AG04450 (cell line): Measurements from ENCODE around the gene ABHD12B. TPM values are rescaled to one million over a fixed set of nuclear protein-coding genes. Genes with fewer than 3 reads are reported as not detected.

Experiments used
- CTCF ChIA-PET: fragments of 300-600, 350-600 bp; formaldehyde crosslinking; extraction: SDS; loops from one replicate; lab custom pipeline; 2022; ENCODE audit warnings: antibody characterized with exemption, inconsistent platforms; lab: Charles Lee
- POLR2A ChIA-PET: fragments of 350-600 bp; formaldehyde crosslinking; extraction: SDS; loops from one replicate; lab custom pipeline; 2021; ENCODE audit warnings: antibody characterized with exemption, inconsistent platforms; lab: Yijun Ruan, JAX
- DNase-seq: peaks from one replicate; pipeline ENCODE4 v3.0.0-alpha.2; 2011; ENCODE audit warnings: low read depth, low spot score
- H3K27ac ChIP-seq: one replicate; pipeline ENCODE4 v1.5.1; 2012; ENCODE audit warnings: low read depth, low read length, control low read depth
- H3K27me3 ChIP-seq: one replicate; pipeline ENCODE4 v1.6.0; 2012; ENCODE audit warnings: low read length; ENCODE audit not compliant: control insufficient read depth, insufficient read depth
- H3K4me3 ChIP-seq: 2 replicates; pipeline ENCODE4 v1.5.1; 2011; ENCODE audit warnings: mild to moderate bottlenecking, low read depth, low read length, control low read depth
- H3K9me3 ChIP-seq: 2 replicates; pipeline ENCODE4 v1.5.1; 2012; ENCODE audit warnings: low read length; ENCODE audit not compliant: control insufficient read depth, insufficient read depth
- CTCF ChIP-seq: IDR thresholded peaks from 2 replicates; pipeline ENCODE4 v1.5.1; 2011; ENCODE audit warnings: low read depth, low read length, control low read depth, inconsistent platforms
- polyA plus RNA-seq: library from polyadenylated mRNA; depleted of rRNA; stranded (reverse); fragments of >200 nt; gene quantifications from 2 replicates; pipeline ENCODE4 v1.2.3, GENCODE V29; 2011

Gene ABHD12B
- polyA plus RNA-seq, 1 experiment = 0.32 TPM

DNA sequence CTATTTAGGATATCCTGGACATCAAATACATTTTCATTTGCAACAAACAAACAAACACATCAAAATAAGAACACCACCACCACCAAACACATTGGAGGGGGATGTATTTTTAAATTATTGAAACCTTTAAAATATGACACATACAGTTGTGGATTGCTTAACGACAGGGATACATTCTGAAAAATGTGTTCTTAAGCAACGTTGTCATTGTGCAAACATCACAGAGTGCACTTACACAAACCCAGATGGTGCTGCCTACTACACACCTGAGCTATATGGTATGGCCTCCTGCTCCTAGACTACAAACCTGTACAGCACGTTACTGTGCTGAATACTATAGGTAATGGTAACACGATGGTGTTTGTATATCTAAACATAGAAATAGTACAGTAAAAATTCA, 53.0 kb downstream of the ABHD12B start:
- ChIA-PET CTCF (no interaction called here), POLR2A (no interaction called here)
- H3K27me3 ChIP-seq = no peaks in the 10 kb centered on the region
- TF ChIP-seq CTCF = no peak
- DNase-seq = no peak
- H3K27ac ChIP-seq = no peak overlapping the region
- no peaks in the 10 kb centered on the region for H3K9me3 ChIP-seq
- H3K4me3 ChIP-seq = no peak overlapping the region

GRCh38 chr14:50926851-50927386, 55.1 kb downstream of the ABHD12B start:
- CTCF ChIA-PET = no interaction called here
- POLR2A ChIA-PET = no interaction called here
- TF ChIP-seq CTCF = no peak
- no peaks in the 10 kb centered on the region for H3K27me3 ChIP-seq
- no peaks in the 10 kb centered on the region for H3K9me3 ChIP-seq
- no peak overlapping the region for H3K4me3 ChIP-seq
- no peak overlapping the region for H3K27ac ChIP-seq
- no peak for DNase-seq

GRCh38 chr14:50928002-50928635, 56.3 kb downstream of the ABHD12B start:
- DNase-seq = no peak

GRCh38 chr14:50929506-50929905, 57.7 kb downstream of the ABHD12B start:
- POLR2A ChIA-PET = no interaction called here
- Histone ChIP-seq H3K4me3 (no peak overlapping the region), H3K27ac (no peak overlapping the region), H3K27me3 (no peaks in the 10 kb centered on the region), H3K9me3 (no peaks in the 10 kb centered on the region)
- CTCF ChIA-PET = no interaction called here
- no peak for TF ChIP-seq CTCF
- no peak for DNase-seq

More at GRCh38 chr14:50928002-50928635, 56.3 kb downstream of the ABHD12B start:
- TF ChIP-seq CTCF = no peak
- no peaks in the 10 kb centered on the region for H3K9me3 ChIP-seq
- H3K27ac ChIP-seq = no peak overlapping the region
- CTCF ChIA-PET = no interaction called here
- POLR2A ChIA-PET = no interaction called here
- no peaks in the 10 kb centered on the region for H3K27me3 ChIP-seq
- H3K4me3 ChIP-seq = no peak overlapping the region

DNA sequence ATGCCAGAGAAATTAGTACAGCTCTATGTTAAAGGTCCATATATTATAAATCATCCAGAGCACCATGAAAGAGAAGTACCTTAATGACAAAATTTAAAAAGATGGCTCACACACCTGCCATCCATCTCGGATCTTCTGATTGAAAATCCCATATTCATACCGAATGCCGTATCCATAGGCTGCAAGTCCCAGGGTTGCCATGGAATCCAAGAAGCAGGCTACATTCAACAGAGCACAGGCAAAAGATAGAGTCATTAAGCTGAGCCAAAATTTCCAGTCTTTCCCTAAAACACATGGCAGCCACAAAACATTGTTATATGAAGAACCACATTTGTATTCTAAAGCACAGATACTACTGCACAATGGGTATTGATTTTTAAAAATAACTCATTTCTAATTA, 59.7 kb downstream of the ABHD12B start:
- POLR2A ChIA-PET = no interaction called here
- Histone ChIP-seq H3K27ac (no peak overlapping the region), H3K4me3 (no peak overlapping the region), H3K27me3 (no peaks in the 10 kb centered on the region), H3K9me3 (no peaks in the 10 kb centered on the region)
- CTCF ChIA-PET = no interaction called here
- no peak for TF ChIP-seq CTCF
- DNase-seq = no peak
